Measurements from ENCODE around the gene KRAS.

KRAS gene

GRCh38 chr12:25256005-25256404, 5.3 kb upstream of the KRAS start:
- TF ChIP-seq CTCF (IDR thresholded peaks at IDR 0.05) = no peak
- Histone ChIP-seq H3K4me3 (no peak overlapping the region), H3K27ac (no peak overlapping the region)

GRCh38 chr12:25254271-25254880, 3.6 kb upstream of the KRAS start:
- no peak for TF ChIP-seq CTCF (IDR thresholded peaks at IDR 0.05)
- H3K4me3 ChIP-seq = no peak overlapping the region
- DNase-seq (ENCODE audit: low spot score) = no peak
- H3K27ac ChIP-seq = no peak overlapping the region

More at GRCh38 chr12:25256005-25256404, 5.3 kb upstream of the KRAS start:
- DNase-seq (ENCODE audit: low spot score) = no peak

GRCh38 chr12:25253371-25254068, 2.8 kb upstream of the KRAS start:
- TF ChIP-seq CTCF (IDR thresholded peaks at IDR 0.05) = no peak
- Histone ChIP-seq H3K27ac (no peak overlapping the region), H3K4me3 (no peak overlapping the region)
- DNase-seq (ENCODE audit: low spot score) = no peak

- DNase-seq (ENCODE audit: low spot score) = no peak
- TF ChIP-seq CTCF (IDR thresholded peaks at IDR 0.05) = no peak
- Histone ChIP-seq H3K4me3 (no peak overlapping the region), H3K27ac (no peak overlapping the region)
Observed at GRCh38 chr12:25252946-25253345, 2.2 kb upstream of the KRAS start.

- no peak for DNase-seq (ENCODE audit: low spot score)
- TF ChIP-seq CTCF (IDR thresholded peaks at IDR 0.05) = no peak
- Histone ChIP-seq H3K4me3 (peak overlapping the region; percentile 98), H3K27ac (peak overlapping the region; percentile 63 to 99)
Observed at GRCh38 chr12:25251769-25252168, 1.0 kb upstream of the KRAS start.

GRCh38 chr12:25249931-25250738, 594 bp downstream of the KRAS start:
- peak; percentile 82 for DNase-seq (ENCODE audit: low spot score)
- peak overlapping the region; percentile 96 to 99 for H3K27ac ChIP-seq
- TF ChIP-seq CTCF (IDR thresholded peaks at IDR 0.05) = no peak
- peak overlapping the region; percentile 98 for H3K4me3 ChIP-seq
